T-helper 9 cell (primary cell): ENCODE results near the gene LCN10.
"Not testable (repeated sequence)": the region's sequence is repeated elsewhere in the genome, so short reads cannot be mapped to it uniquely, and the experiment has no call there.

Source experiments
- DNase-seq: peaks from one replicate; pipeline ENCODE4 v3.0.0-alpha.2; 2020

LCN10 gene

DNA sequence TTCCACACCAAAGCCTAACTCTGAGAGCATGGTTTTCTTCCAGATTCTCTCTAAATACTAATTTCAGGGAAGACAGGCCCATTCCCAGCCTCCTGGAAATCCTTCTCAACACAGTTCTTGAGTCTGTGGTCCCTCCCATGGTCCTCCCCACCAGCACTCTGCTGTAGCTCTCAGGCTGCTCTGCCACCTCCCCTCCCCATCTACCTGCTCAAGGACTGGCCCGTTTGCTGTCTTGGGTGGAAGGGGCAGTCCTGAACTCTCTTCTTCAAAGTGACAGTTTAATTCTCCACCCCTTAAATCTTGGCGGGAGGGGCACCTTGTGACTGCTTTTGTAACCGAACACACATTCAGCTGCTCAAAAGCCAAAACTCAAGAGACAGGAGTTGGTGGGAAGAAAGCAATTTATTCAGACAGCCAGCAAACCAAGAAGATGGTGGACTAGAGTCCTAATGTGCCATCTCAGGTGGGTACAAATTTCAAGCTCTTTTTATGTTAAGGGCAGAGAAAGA, 29.2 kb upstream of the LCN10 start:
- no peak for DNase-seq

GRCh38 chr9:136769710-136770191, 27.0 kb upstream of the LCN10 start:
- DNase-seq = peak; percentile 43

- peak; percentile 18 for DNase-seq
Observed at GRCh38 chr9:136766410-136767120, 23.8 kb upstream of the LCN10 start.

DNA sequence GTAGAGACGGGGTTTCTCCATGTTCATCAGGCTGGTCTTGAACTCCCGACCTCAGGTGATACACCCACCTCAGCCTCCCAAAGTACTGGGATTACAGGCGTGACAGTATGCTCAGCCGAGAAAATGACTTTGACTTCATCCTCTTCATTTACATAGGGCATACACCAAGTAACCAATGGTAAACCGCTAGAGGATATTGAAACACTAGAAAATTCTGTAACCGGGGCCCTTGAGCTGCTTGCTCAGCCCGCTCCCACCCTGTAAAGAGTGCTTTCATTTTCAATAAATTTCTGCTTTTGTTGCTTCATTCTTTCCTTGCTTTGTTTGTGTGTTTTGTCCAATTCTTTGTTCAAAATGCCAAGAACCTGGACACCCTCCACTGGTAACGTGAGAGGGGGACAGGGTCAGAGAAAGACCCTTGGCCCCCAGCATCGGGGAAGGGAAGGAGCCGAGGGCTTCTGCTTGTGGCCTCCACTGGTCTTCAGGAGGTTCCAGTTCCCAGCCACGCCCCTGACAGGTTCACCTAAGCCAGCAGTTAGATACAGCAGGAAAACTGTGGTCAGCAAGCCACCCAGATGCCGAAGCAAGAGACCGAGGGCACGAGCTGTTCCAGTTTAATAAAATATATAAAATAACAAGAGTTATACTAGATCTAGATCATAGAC, 23.1 kb upstream of the LCN10 start:
- not testable (repeated sequence) for DNase-seq

DNA sequence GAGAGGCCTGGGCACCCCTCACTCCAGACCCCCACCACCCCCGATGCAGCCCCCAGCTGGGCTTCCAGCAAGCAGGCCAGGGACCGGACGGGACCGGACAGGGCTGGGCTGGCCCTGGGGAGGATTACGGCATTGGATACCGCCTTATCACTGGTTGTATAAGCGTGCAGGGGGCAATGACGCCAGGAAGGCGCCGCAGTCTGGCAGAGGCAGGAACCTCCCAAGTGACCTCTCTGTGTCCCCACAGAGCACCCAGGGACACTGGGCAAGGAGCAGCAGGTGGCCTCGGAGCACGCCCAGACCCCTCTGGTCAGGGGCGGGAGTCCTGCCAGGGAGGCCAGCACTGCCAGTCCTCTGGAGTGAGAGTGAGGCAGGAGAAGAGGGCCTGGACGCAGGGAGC, 22.3 kb upstream of the LCN10 start:
- DNase-seq = no peak

DNA sequence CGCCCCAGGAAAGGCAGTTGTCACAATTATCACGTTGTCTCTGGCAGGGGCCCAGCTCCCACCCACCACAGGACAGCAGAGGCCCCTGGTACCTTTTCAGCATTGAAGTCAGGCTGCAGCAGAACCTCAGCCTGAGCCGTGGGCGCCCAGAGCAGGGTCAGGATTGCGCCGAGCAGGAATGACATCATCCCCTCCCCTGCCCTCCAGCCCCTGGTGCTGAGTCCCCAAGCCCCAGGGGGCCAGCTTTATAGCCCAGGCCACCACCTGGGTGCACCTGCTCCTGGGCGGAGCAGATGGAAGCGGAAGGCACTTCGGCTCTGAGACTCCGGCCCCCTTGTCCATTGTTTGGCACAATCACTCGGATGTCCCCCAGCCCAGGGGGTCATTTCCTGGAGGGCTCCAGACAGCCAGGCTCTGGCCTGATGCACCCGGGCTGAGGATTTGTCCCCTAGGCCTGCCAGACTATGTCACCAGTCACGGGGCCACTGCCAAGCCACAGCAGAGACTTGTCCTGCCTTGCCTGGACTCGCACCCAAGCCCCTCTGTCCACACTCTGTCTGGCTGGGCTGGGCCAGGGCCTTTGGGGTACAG, 21.7 kb upstream of the LCN10 start, which contains the start of gene LCN15:
TSS of gene LCN15 (minus strand) at position 218 of the 591 bp plus-strand sequence. CDS start at position 188, 30 bp downstream.
- no peak for DNase-seq

DNA sequence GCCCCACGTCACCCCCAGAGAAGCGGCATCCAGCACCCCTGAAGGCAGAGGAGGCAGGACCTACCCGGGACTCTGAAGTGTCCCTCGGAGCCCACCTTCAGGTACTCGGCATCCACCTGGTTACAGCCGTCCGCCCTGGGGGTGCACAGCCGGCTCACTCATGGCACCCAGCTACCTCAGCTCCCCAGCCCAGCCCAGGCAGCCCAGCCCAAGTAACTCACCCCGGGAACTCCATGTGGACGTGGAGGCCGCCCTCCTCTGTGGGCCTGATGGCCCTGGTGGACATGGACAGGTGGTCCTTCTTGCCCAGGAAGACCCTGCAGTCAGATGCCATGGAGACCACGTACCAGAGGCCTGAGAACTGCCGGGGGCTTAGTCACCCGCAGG, 20.9 kb upstream of the LCN10 start:
- DNase-seq = no peak

DNA sequence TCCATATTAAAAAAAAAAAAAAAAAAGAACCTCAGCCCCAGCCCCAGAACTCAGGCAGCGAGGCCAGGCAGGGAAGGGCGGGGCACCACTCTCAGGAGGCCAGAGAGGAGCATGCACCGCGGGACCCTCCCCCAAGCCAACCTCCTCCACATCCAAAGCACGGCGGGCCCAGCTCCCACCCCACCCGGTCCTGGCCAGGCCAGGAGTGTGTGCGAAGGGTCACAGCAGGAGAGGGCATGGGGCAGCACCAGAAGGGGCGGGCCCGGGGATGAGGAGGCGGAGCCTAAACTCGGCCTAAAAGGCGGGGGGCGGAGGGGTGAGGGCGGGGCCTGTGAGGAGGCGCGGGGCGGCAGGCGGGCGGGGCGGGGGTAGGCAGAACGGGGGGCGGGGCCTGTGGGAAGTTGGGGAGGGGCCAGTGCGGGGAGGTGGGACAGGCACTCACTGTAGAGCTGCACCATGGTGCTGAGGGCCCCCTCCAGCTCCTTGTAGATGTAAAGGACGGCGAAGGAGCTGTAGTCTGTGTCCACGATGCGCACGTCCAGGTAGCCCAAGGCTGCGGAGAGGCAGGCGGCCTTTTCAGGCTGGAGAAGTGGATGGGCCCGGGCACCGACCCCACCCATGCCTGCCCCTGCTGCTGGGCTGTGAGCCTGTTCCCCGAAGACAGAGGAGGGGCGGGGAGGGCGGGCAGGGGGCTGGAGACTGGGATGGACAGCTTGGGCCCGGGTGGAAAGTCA, 20.3 kb upstream of the LCN10 start:
- DNase-seq = peak; percentile 26

- no peak for DNase-seq
Observed at GRCh38 chr9:136762221-136762691, 19.5 kb upstream of the LCN10 start.

- no peak for DNase-seq
Observed at GRCh38 chr9:136761545-136761981, 18.8 kb upstream of the LCN10 start.

- not testable (repeated sequence) for DNase-seq
Observed at GRCh38 chr9:136760834-136761544, 18.2 kb upstream of the LCN10 start.

- DNase-seq = no peak
Observed at GRCh38 chr9:136760424-136760823, 17.7 kb upstream of the LCN10 start.

DNA sequence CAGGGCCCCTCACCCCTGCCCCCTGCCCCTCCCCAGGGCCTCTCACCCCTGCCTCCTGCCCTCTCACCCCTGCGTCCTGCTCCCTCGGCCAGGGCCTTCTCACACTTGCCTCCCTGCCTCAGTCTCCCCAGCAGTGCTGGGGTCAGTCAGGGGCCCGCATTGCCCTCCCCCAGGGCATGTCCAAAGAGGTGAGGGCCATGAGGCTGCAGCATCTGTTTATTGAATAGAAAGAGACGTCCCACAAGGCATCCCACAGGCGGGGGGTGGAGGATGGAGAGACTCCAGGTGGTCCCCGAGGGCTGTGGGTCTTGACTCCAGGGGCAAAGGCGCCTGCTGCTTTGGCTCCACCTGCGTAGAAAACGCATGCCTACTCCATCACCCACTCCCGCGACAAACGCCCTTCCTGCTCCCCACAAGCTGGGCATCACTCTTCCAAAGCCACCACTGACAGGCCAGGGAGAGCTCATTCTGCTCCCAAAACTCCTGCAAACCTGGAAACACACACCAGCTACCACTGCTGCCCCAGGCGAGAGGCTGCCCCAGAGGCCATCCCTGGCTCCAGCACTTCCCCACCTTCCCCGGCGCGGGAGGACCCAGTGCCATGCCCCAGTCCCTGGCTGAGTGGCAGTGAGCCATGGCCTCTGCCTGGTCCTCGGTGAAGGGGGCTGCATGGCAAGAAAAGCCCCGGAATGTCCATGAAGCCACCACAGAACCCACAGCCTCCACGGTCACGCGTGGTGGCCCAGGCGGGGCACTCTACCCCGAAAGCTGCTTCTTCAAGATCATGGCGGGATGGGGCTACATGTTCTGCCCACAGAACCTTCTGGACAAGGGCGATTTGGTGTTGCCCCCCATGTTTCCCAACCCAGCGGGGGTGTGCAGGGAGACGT, 16.9 kb upstream of the LCN10 start:
- no peak for DNase-seq

DNA sequence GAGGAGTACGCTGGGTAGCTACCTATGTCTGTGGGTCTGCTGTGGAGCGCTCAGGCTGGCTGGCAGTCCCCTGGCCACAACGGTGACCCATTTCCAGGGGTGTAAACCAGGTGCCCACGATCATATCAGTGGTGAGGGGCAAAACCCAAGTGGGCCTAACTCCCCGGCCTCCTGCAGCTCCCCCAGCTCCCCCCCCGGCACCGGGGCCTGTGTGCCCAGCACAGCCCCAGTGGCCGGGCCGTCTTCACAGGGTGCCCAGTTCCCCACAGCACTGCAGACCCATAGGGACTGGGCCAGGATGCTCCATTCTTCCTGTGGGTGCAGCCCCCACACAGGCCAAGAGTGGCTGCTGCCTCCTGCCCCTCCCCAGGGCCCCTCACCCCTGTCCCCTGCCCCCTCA, 16.3 kb upstream of the LCN10 start:
- DNase-seq = no peak

GRCh38 chr9:136757751-136758140, 15.0 kb upstream of the LCN10 start:
- no peak for DNase-seq

GRCh38 chr9:136757328-136757727, 14.6 kb upstream of the LCN10 start:
- no peak for DNase-seq

DNA sequence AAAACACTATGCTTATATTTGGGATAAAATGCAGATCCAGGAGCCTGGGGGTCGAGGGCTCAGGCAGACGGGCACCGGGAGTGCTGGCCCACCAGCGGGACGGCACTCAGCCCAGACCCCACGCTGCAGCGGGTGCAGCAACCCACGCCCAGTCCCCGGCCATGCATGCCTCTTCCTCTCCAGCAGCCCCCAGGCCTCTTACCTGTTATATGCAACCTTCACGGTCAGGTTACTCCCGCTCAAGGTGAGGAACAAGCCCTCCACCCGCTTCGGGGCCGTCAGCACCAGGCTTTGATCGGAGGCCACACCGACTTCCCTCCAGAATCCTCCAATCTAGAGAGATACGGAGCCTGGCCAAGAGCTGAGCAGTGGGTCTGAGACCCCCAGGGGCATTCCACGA, 14.1 kb upstream of the LCN10 start:
- no peak for DNase-seq

- no peak for DNase-seq
Observed at GRCh38 chr9:136756134-136756438, 13.3 kb upstream of the LCN10 start.

DNA sequence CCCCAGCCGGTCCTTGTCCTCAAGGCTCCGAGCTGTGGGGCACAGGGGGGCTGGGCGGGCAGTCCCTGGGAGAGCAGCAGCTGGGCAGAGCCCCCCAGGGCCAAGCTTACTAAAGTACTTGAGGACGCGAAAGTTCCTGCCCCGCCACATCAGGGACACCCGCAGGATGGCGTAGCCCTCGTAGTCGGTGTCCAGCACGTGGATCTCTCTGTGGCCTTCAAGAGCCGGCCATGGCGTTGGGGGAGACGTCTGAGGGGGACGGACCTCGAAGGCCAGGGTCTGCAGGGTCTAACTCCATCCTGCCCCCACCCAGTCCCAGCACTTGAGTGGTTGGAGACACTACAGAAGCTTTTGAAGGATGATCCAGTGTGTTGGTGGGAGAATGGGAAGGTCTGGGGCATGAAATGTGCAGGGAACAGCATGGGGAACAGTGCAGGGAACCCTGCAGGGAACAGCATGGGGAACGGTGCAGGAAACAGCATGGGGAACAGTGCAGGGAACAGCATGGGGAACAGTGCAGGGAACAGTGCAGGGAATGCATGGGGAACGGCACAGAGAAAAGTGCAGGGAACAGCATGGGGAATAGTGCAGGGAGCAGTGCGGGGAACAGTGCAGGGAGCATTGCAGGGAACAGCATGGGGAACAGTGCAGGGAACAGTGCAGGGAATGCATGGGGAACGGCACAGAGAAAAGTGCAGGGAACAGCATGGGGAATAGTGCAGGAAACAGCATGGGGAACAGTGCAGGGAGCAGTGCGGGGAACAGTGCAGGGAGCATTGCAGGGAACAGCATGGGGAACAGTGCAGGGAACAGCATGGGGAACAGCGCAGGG, 12.8 kb upstream of the LCN10 start:
- not testable (repeated sequence) for DNase-seq

DNA sequence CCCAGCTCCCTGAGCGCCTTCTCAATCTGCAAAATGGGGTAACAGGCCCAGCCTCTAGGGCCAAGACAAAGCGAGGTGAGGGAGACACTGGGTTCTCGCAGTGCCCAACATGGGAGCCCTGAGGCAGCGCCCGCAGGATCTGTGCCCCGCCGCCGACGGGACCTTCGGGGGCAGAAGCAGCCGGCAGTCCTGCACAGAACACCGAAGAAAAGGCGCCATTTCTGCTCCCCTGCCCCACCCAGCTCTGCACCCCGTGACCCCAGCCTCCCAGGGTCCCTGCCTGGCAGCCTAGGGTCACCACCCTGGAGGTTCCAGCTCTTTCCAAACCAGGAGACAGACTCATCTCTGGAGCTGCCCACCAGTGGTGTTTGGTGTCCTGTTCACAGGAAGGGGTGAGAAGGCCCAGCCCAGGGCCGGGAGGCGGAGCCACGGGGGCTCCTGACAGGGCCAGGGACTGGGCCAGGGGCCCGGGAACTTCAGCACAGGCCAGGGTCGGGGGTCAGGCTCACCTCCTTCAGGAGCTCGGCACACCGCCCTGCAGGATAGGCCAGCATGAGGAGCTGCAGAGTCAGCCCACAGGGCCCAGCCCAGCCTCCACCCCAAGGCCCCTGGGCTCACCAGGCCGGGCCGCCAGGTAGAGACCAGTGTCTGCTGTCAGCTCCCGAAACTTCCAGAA, 12.0 kb upstream of the LCN10 start:
- no peak for DNase-seq
